Endothelial cell of umbilical vein (primary cell): Measurements from ENCODE around the gene CDH23. TPM values are rescaled to one million over a fixed set of nuclear protein-coding genes. Genes with fewer than 3 reads are reported as not detected.

ENCODE experiments used
- BruUV-seq: library from RNA; stranded (reverse); fragments of 400-500 nt; replicated peaks from 2 replicates; lab custom pipeline; 2021; lab: Mats Ljungman, UMichigan
- CTCF ChIA-PET: fragments of 300-600, 350-600 bp; sonication (Branson Sonifier 250); formaldehyde crosslinking; loops from one replicate; lab custom pipeline; 2021; ENCODE audit warnings: antibody characterized with exemption, inconsistent platforms; lab: Charles Lee
- POLR2A ChIA-PET: fragments of 300-600, 350-600 bp; sonication (Branson Sonifier 250); formaldehyde crosslinking; loops from one replicate; lab custom pipeline; 2021; ENCODE audit warnings: antibody characterized with exemption, inconsistent platforms; lab: Charles Lee
- DNase-seq: peaks from one replicate; pipeline ENCODE4 v3.0.0-alpha.2; 2011; ENCODE audit warnings: low read depth, low spot score
- FAIRE-seq: peaks from 2 replicates; lab custom pipeline; 2011; peaks lifted over from hg19 to GRCh38; lab: Jason Lieb, UNC
- H2AFZ ChIP-seq: 2 replicates; pipeline ENCODE4 v1.6.0; 2012; ENCODE audit warnings: low read depth, low read length, control low read depth, inconsistent platforms
- H3K27ac ChIP-seq: 2 replicates; pipeline ENCODE4 v1.5.1; 2011; ENCODE audit warnings: low read depth, mild to moderate bottlenecking, control low read depth, low read length, moderate library complexity; ENCODE audit not compliant: insufficient read depth
- H3K27me3 ChIP-seq, 2 experiments: 2 replicates each; pipeline versions ENCODE4 v1.6.0 to v1.6.1; 2011; ENCODE audit warnings: low read length in 2 of 2, mixed read lengths in 1 of 2; ENCODE audit not compliant: control insufficient read depth in 2 of 2, insufficient read depth in 2 of 2
- H3K36me3 ChIP-seq, 2 experiments: 2 replicates in 1 of 2; 3 replicates in 1 of 2; pipeline ENCODE4 v1.5.1; 2011; ENCODE audit warnings: low read length in 2 of 2, mild to moderate bottlenecking in 1 of 2, moderate library complexity in 1 of 2; ENCODE audit not compliant: control insufficient read depth in 2 of 2, insufficient read depth in 2 of 2; ENCODE audit errors: extremely low read depth in 1 of 2
- H3K4me1 ChIP-seq: 3 replicates; pipeline ENCODE4 v1.5.1; 2011; ENCODE audit warnings: mild to moderate bottlenecking, low read length; ENCODE audit not compliant: control insufficient read depth, insufficient read depth; ENCODE audit errors: extremely low read depth
- H3K4me2 ChIP-seq: 2 replicates; pipeline ENCODE4 v1.6.1; 2011; ENCODE audit warnings: low read length, control low read depth, mixed read lengths; ENCODE audit not compliant: insufficient read depth
- H3K4me3 ChIP-seq, 3 experiments: fragments of 200-600 bp in 1 of 3; sonication (generic), shearing (Covaris generic) in 1 of 3; replicated peaks in 1 of 3; 2 replicates each; pipeline ENCODE4 v1.5.1; 2011 to 2016; ENCODE audit warnings: control low read depth in 3 of 3, low read length in 3 of 3, mild to moderate bottlenecking in 2 of 3, inconsistent platforms in 1 of 3, low read depth in 1 of 3, moderate library complexity in 1 of 3; ENCODE audit not compliant: insufficient read depth in 1 of 3
- H3K79me2 ChIP-seq: 2 replicates; pipeline ENCODE4 v1.6.0; 2012; ENCODE audit warnings: low read length, inconsistent platforms; ENCODE audit not compliant: control insufficient read depth, insufficient read depth
- H3K9ac ChIP-seq: replicated peaks from 2 replicates; pipeline ENCODE3; 2011; ENCODE audit warnings: low read length, control low read depth; ENCODE audit not compliant: insufficient read depth; ENCODE audit errors: extremely low read depth
- H3K9me1 ChIP-seq: replicated peaks from 3 replicates; pipeline ENCODE4 v1.6.0; 2011; ENCODE audit warnings: mild to moderate bottlenecking, low read length; ENCODE audit not compliant: control insufficient read depth, insufficient read depth; ENCODE audit errors: extremely low read depth
- H3K9me3 ChIP-seq: replicated peaks from 2 replicates; pipeline ENCODE4 v1.5.1; 2012; ENCODE audit warnings: low read length, inconsistent platforms; ENCODE audit not compliant: control insufficient read depth, insufficient read depth
- H4K20me1 ChIP-seq: replicated peaks from 2 replicates; pipeline ENCODE3; 2011; ENCODE audit warnings: mild to moderate bottlenecking, low read length; ENCODE audit not compliant: control insufficient read depth, insufficient read depth; ENCODE audit errors: extremely low read depth
- MAX ChIP-seq: IDR thresholded peaks from 2 replicates; pipeline ENCODE4 v1.6.1; 2011; ENCODE audit not compliant: insufficient read depth, insufficient read length
- dilution Hi-C: fragments of 300-500 bp; cut with MboI; formaldehyde crosslinking; loops from one replicate; pipeline ENCODE4 v1.15.0; 2019; ENCODE audit warnings: low sequenced_read_pairs; ENCODE audit not compliant: extremely low pct_ligation_motif_present
- intact Hi-C: fragments of 100-400 bp; cut with micrococcal nuclease; formaldehyde crosslinking; loops from one replicate; pipeline ENCODE4 v1.10.0; 2022
- polyA plus RNA-seq, 4 experiments: library from polyadenylated mRNA; depleted of rRNA in 3 of 4; stranded (reverse) in 3 of 4; unstranded in 1 of 4; fragments of >200 nt; gene quantifications; 2 replicates each; pipeline versions ENCODE4 v1.2.1 to v1.2.3, GENCODE V29; 2011 to 2012; ENCODE audit warnings: missing spikeins in 1 of 4
- total RNA-seq: library from RNA; stranded (reverse); gene quantifications from 2 replicates; pipeline ENCODE4 v1.2.3, GENCODE V29; 2021
- TF ChIP-seq, protein P1 (sequence below), 2 donors: IDR thresholded peaks; 1 replicate in 1 of 2; 2 replicates in 1 of 2; pipeline ENCODE4 v1.5.1; 2011; ENCODE audit warnings: low read length in 2 of 2, mild to moderate bottlenecking in 2 of 2, moderate library complexity in 2 of 2, control low read depth in 1 of 2, inconsistent platforms in 1 of 2, low read depth in 1 of 2; ENCODE audit not compliant: insufficient read depth in 1 of 2; ENCODE audit errors: extremely low read depth in 1 of 2

The CDH23 gene
- total and polyA plus RNA-seq, 2 donors (not counting 3 experiments of a cell fraction or from before 2014, with no cell fraction given), result not detected

- no peak overlapping the region for H3K27ac ChIP-seq
- intact Hi-C loops, result loop anchor here (1.0 kb wide), 4 partner anchors 84 to 256 kb away; partner anchors contain the start of gene SLC29A3
- TF ChIP-seq, protein P1, sequence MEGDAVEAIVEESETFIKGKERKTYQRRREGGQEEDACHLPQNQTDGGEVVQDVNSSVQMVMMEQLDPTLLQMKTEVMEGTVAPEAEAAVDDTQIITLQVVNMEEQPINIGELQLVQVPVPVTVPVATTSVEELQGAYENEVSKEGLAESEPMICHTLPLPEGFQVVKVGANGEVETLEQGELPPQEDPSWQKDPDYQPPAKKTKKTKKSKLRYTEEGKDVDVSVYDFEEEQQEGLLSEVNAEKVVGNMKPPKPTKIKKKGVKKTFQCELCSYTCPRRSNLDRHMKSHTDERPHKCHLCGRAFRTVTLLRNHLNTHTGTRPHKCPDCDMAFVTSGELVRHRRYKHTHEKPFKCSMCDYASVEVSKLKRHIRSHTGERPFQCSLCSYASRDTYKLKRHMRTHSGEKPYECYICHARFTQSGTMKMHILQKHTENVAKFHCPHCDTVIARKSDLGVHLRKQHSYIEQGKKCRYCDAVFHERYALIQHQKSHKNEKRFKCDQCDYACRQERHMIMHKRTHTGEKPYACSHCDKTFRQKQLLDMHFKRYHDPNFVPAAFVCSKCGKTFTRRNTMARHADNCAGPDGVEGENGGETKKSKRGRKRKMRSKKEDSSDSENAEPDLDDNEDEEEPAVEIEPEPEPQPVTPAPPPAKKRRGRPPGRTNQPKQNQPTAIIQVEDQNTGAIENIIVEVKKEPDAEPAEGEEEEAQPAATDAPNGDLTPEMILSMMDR (IDR thresholded peaks at IDR 0.05; ENCODE audit: extremely low read depth in 1 of 2, insufficient read depth in 1 of 2, low read depth in 1 of 2, low read length in 2 of 2), result peak; percentile 71 to 81
- no peak for TF ChIP-seq MAX
- H4K20me1 ChIP-seq, result no peaks in the 10 kb centered on the region
- no peak overlapping the region for H2AFZ ChIP-seq
- H3K9me1 ChIP-seq, result no peaks in the 10 kb centered on the region
- H3K4me2 ChIP-seq, result no peak overlapping the region
- ChIA-PET CTCF (interaction anchor here (0.5 to 7.5 kb wide), 55 partner anchors 8 to 260 kb away, joined by 3 to 111 read pairs (median 5); partner anchors contain the start of genes CDH23 and SLC29A3), POLR2A (no interaction called here)
- DNase-seq (peak; percentile 43), FAIRE-seq (peak; percentile 79)
- H3K9ac ChIP-seq, result no peak overlapping the region
- no TSS peak for BruUV-seq
- H3K4me1 ChIP-seq, result no peaks in the 10 kb centered on the region
- H3K27me3 ChIP-seq, result peaks cover 2 to 4% of the 10 kb centered on the region in 2 experiments
- no peaks in the 10 kb centered on the region for H3K36me3 ChIP-seq
- dilution Hi-C loops, result no loop called here
- H3K9me3 ChIP-seq, result no peaks in the 10 kb centered on the region
- H3K4me3 ChIP-seq, result no peak overlapping the region
- H3K79me2 ChIP-seq, result no peaks in the 10 kb centered on the region
Observed at GRCh38 chr10:71569775-71570588, 173.3 kb downstream of the CDH23 start.
